Keratinocyte (primary cell): ENCODE results near the gene HSPB1.

Experiments used
- CTCF ChIP-seq, 3 experiments: IDR thresholded peaks in 1 of 3; conservative IDR thresholded peaks in 1 of 3; optimal IDR thresholded peaks in 1 of 3; 2 replicates in 2 of 3; 3 replicates in 1 of 3; pipeline versions ENCODE3 to v1.5.1; 2011; ENCODE audit warnings: low read length in 3 of 3, mild to moderate bottlenecking in 3 of 3, moderate library complexity in 2 of 3, control low read depth in 1 of 3, inconsistent platforms in 1 of 3; ENCODE audit not compliant: insufficient read depth in 2 of 3; ENCODE audit errors: extremely low read depth in 1 of 3
- EZH2 ChIP-seq: IDR thresholded peaks from one replicate; pipeline ENCODE4 v1.6.1; 2012; ENCODE audit warnings: inconsistent platforms, mild to moderate bottlenecking, low read length, moderate library complexity

DNA sequence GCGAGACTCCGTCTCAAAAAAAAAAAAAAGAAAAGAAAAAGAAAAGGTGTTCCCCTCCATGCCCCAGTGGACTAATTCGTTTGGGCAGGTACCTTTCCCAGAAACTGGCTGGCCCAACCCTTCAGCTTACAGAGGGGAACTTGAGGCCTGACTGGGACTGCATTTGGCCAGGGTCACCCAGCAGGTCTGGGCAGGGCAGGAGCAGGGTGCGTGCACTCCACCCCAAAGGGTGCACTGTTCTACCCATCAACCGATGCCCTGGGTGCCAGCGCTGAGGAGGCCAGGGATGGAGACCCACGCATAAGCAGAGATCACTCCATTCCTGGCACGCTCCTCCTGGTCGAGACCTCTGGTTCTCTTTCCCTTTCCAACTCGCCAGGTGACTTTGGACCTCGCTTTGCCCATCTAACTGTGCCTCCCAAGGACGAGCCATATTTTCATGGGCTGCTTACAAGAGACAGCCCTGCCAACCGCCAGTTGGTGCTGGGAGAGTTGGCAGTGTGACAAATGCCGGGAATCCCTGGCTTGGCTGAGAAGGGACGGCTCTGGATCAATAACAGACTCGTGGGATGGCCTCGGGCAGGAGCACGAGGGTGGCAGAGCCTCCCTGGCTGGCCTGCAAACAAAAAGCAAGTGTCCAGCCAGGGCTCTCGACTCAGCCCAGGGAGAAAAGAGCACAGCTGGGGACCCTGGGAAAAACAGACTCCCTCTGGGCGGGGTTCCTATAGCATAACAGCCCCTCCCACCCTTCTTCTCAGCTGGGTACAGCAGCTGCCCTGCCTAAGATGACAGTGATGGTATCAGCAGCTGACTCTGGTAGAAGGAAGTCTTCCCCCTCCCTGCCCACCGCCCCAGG lies 7.9 kb downstream of the HSPB1 start:
- no peak for TF ChIP-seq CTCF (optimal IDR thresholded peaks at IDR 0.05 in 1 of 3, IDR thresholded peaks at IDR 0.05 in 1 of 3, conservative IDR thresholded peaks at IDR 0.05 in 1 of 3; ENCODE audit: extremely low read depth in 1 of 3, insufficient read depth in 2 of 3, low read length in 3 of 3)
- no peak for TF ChIP-seq EZH2
